HG02623 (cell line): ENCODE results near the gene VAV2.

Experiments used
- ATAC-seq: cut with Tn5 transposase; IDR thresholded peaks from one replicate; pipeline ENCODE4 v1.9.1; 2021; ENCODE audit warnings: moderate library complexity; ENCODE audit not compliant: unreplicated experiment

VAV2 gene

GRCh38 chr9:133826289-133827085, 165.6 kb downstream of the VAV2 start:
- no peak for ATAC-seq

- no peak for ATAC-seq
These were observed 166.4 kb downstream of the VAV2 start for GRCh38 chr9:133825555-133826218.

- no peak for ATAC-seq
These were observed 167.3 kb downstream of the VAV2 start for GRCh38 chr9:133824802-133825186.

- no peak for ATAC-seq
These were observed 167.9 kb downstream of the VAV2 start for GRCh38 chr9:133824106-133824801.

GRCh38 chr9:133823189-133824105, 168.7 kb downstream of the VAV2 start:
- ATAC-seq = no peak

GRCh38 chr9:133822430-133823065, 169.6 kb downstream of the VAV2 start:
- ATAC-seq = no peak

- ATAC-seq = no peak
These were observed 170.3 kb downstream of the VAV2 start for GRCh38 chr9:133821601-133822429.

GRCh38 chr9:133819923-133820322, 172.2 kb downstream of the VAV2 start:
- no peak for ATAC-seq

GRCh38 chr9:133818444-133818843, 173.7 kb downstream of the VAV2 start:
- ATAC-seq = no peak

- no peak for ATAC-seq
These were observed 176.3 kb downstream of the VAV2 start for GRCh38 chr9:133815781-133816180.

GRCh38 chr9:133814586-133815208, 177.4 kb downstream of the VAV2 start:
- no peak for ATAC-seq

- no peak for ATAC-seq
These were observed 178.2 kb downstream of the VAV2 start for GRCh38 chr9:133813749-133814585.

- ATAC-seq = no peak
These were observed 179.0 kb downstream of the VAV2 start for GRCh38 chr9:133812941-133813748.

- ATAC-seq = no peak
These were observed 179.9 kb downstream of the VAV2 start for GRCh38 chr9:133812077-133812868.

- no peak for ATAC-seq
These were observed 180.7 kb downstream of the VAV2 start for GRCh38 chr9:133811471-133811870.

GRCh38 chr9:133810556-133811195, 181.4 kb downstream of the VAV2 start:
- no peak for ATAC-seq
